Measurements from ENCODE around the gene SYNGR1.
"Not testable (repeated sequence)": the region's sequence is repeated elsewhere in the genome, so short reads cannot be mapped to it uniquely, and the experiment has no call there.

The SYNGR1 gene

DNA sequence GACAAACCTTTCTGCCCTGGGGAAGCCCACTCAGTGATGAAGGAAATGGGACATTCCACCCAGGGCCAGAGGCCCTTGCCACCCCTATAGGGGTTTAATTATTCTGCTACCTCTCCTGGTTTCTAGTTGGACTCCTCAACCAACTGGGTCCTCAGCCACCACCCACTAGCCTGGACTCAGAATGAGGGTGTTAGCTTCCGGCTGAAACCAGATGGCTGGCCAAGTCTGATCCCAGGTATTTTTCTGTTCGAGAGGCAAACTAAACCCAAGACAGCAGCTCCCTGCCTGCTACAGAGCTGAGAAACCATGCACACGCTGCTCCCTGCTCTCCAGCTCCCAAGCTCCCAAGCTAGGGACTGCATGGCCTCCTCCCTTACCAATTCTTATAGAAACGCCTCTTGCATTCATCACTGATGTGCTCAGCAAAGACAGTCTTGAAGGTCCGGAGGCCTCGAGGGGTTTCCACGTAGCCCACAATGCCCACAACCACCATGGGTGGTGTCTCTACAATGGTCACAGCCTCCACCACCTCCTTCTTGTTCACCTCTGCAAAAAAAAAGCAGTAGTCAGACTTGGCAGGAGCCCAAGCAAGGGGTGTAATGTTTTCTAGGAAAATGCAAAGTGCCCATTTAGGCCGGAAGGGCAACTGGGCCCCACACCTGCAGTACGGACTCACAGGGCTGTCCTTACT is 32.6 kb upstream of the SYNGR1 start:
- peak overlapping the region; percentile 93 for H3K4me3 ChIP-seq (ENCODE audit: low read depth, low read length)
- peak; percentile 64 for DNase-seq (ENCODE audit: low read depth)
- TF ChIP-seq, protein P1, sequence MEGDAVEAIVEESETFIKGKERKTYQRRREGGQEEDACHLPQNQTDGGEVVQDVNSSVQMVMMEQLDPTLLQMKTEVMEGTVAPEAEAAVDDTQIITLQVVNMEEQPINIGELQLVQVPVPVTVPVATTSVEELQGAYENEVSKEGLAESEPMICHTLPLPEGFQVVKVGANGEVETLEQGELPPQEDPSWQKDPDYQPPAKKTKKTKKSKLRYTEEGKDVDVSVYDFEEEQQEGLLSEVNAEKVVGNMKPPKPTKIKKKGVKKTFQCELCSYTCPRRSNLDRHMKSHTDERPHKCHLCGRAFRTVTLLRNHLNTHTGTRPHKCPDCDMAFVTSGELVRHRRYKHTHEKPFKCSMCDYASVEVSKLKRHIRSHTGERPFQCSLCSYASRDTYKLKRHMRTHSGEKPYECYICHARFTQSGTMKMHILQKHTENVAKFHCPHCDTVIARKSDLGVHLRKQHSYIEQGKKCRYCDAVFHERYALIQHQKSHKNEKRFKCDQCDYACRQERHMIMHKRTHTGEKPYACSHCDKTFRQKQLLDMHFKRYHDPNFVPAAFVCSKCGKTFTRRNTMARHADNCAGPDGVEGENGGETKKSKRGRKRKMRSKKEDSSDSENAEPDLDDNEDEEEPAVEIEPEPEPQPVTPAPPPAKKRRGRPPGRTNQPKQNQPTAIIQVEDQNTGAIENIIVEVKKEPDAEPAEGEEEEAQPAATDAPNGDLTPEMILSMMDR (IDR thresholded peaks at IDR 0.05; ENCODE audit: insufficient read depth, low read depth, low read length, missing control alignments): no peak

DNA sequence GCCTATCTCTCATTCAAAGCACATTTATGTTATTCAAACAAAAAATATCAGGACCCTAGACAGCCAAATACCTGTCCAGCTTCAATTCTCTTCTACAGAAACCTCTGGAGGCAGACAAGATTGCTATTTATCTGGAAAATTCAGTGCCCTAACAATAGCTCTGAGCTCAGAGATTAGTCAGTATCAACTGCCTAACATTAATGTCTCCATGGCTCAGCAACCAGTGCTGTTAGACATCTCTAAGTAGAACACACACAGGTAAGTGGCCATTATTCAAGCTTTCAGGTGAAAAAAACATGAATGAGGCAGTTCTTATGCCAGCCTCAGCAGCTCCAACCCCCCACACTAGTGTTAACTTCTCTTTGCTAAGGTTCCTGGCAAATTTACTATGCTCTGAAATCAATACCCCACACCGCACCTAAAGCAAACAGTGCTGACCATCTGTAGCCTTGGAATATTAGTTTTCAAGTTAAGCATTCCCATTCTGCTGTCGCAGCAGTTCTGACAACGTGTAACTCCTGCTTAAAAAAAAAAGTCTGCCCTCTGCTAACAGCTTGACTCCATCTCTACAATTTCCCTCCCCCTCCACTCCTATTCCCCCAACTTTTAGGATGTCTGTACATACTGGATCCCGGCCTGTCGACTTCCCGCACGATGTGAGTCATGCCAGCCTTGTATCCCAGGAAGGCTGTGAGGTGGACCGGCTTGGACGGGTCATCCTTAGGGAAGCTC is 31.9 kb upstream of the SYNGR1 start:
- no peak for DNase-seq (ENCODE audit: low read depth)

DNA sequence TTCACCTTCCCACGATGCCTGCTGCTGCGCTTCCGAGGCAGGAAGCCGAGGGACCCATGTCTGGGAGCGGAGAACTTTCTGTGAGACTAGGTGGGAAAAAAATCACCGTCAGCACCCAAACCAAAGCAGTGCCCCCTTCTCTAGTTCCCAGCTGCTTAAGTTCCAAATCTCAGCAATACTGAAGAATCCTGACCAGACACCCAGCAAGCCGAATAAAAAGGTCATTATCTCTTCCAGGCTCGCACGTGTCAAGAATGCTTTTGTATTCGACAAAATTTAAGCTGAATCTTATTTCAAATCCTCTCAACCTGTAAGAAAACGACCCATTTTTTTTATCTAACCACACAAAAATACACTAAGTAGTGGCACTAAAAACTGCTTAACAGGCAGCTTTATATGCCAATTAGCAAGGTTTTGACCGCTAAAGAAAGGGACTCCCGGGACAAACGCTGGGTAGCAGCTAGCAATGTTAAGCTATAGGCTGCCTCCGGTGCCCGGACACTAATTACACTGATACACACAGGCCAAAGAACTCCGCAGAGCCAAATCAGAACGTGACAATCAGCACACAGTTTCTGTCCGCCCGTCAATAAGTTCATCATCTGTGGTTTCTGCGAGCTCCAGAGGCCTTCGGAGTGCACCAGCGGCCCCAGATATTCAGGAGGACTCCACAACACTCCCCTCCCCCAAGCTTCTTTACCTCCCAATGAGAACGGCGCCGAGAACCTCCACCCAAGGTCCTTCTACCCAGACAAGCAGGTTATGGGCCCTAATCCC is 31.1 kb upstream of the SYNGR1 start:
- H3K4me3 ChIP-seq (ENCODE audit: low read depth, low read length): peak overlapping the region; percentile 93
- TF ChIP-seq, protein P1 (IDR thresholded peaks at IDR 0.05; ENCODE audit: insufficient read depth, low read depth, low read length, missing control alignments): no peak
- no peak for DNase-seq (ENCODE audit: low read depth)

More for the DNA sequence above, 31.9 kb upstream of the SYNGR1 start:
- H3K4me3 ChIP-seq (ENCODE audit: low read depth, low read length): peak overlapping the region; percentile 93
- TF ChIP-seq, protein P1 (IDR thresholded peaks at IDR 0.05; ENCODE audit: insufficient read depth, low read depth, low read length, missing control alignments): no peak

DNA sequence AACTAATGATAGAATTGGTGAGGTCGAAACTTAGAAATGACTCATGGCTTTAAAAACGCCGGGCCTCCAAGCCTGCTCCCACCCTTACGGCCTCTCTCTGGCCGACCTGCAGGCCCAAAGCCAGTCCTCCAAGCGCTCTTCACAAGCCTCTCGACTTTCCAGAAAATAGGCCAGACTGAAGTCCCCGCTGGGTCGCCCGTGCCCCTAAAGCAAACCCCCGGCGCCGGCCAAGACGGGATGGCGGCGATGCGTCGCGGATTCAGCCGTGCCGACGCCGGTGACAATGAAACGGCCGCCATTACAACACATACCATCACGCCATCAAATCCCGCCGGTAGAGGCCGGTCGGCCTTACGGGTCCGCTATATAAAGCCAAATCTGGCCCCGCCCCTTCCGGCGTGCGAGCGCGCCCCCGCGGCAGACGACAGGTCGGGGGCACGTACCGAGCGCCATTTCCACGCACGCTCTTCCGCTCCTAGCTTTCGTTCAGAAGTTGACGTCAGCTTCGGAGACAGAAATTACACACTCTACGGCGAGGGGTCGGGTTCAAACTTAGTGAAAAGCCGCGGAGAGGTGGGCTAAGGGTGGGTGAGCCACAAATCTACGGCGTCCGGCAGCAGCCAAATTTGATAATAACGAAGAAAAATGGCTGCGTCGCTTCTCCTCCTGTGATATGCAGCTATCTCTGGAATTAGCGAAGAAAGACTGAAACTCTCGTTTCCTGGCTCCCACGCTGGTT is 30.3 kb upstream of the SYNGR1 start, which contains the start of gene RPL3:
Gene RPL3, minus strand, starts transcription at position 340 of the 739 bp plus-strand sequence. Its CDS starts 26 bp downstream, at position 314.
- H3K4me3 ChIP-seq (ENCODE audit: low read depth, low read length): peak within 1 kb of the TSS; percentile 93
- TF ChIP-seq, protein P1 (IDR thresholded peaks at IDR 0.05; ENCODE audit: insufficient read depth, low read depth, low read length, missing control alignments): no peak
- peak; percentile 100 for DNase-seq (ENCODE audit: low read depth)

DNA sequence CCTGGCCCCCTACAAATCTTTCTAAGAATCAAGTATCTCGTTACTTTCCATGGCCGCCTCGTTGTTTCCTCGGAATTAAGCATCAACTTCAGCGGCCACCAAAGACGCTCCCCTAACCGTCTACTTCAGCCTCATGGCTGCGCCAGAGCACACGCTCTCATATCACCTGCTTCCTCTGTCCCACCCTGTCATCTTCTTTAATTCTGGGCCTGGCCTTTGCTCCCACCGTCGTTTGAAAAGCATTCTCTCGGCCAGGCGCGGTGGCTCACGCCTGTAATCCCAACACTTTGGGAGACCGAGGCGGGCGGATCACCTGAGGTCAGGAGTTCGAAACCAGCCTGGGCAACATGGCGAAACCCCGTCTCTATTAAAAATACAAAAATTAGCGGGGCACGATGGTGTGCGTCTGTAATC is 29.2 kb upstream of the SYNGR1 start:
- DNase-seq (ENCODE audit: low read depth): not testable (repeated sequence)
- peak overlapping the region; percentile 93 for H3K4me3 ChIP-seq (ENCODE audit: low read depth, low read length)

DNA sequence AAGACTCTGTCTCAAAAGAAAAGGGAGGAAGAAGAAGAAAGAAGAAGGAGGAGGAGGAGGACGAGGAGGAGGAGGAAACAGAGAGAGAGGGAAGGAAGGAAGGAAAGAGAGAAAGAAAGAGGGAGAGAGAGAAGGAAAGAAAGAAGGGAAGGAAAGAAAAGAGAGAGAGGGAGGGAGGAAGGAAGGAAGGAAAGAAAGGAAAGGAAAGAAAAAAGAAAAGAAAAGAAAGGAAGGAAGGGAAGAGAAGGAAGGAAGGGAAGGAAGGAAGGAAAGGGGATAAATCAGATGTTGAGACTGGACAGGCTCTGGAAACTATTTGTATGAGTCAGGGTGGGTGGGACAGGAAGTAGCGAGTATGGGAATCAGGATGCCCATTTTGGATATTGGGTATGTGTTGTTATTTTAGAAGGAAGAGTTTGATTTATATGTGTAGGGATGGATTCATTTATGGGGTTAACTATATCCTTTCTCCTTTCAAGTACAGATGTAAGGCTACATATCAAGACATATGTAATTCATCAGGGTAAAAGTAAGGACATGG is 24.3 kb upstream of the SYNGR1 start:
- TF ChIP-seq, protein P1 (IDR thresholded peaks at IDR 0.05; ENCODE audit: insufficient read depth, low read depth, low read length, missing control alignments): no peak
- H3K4me3 ChIP-seq (ENCODE audit: low read depth, low read length): no peak overlapping the region
- no peak for DNase-seq (ENCODE audit: low read depth)

Data from GM12865 (cell line).